ENCODE results near the gene LMO1.

DNA sequence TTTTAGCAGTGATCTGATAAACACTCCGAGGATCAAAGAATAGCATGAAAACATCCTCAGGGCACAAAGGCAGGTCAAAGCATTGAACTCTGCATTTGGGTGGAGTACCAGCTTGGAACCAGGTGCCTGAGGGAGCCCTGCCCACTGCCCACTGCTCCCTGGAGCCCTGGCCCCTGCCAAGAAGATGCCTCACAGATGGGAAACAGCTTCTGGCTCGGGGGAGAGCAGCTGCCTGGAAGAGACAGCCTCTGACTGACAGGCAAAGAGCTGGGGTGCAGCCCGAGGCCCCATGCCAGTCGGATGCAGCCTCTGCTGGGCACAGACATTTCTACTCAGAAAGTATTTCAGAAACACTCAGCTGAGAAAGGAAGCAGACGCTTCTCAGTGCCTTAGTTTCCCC, 13.2 kb downstream of the LMO1 start:
- TF ChIP-seq, protein P1, sequence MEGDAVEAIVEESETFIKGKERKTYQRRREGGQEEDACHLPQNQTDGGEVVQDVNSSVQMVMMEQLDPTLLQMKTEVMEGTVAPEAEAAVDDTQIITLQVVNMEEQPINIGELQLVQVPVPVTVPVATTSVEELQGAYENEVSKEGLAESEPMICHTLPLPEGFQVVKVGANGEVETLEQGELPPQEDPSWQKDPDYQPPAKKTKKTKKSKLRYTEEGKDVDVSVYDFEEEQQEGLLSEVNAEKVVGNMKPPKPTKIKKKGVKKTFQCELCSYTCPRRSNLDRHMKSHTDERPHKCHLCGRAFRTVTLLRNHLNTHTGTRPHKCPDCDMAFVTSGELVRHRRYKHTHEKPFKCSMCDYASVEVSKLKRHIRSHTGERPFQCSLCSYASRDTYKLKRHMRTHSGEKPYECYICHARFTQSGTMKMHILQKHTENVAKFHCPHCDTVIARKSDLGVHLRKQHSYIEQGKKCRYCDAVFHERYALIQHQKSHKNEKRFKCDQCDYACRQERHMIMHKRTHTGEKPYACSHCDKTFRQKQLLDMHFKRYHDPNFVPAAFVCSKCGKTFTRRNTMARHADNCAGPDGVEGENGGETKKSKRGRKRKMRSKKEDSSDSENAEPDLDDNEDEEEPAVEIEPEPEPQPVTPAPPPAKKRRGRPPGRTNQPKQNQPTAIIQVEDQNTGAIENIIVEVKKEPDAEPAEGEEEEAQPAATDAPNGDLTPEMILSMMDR (conservative IDR thresholded peaks at IDR 0.05): no peak
- TF ChIP-seq ZFX (IDR thresholded peaks at IDR 0.05): no peak

Data from C4-2B (cell line).